PFSK-1 (cell line): Measurements from ENCODE around the gene MORN5.

Experiments used
- SIN3A ChIP-seq: IDR thresholded peaks from 2 replicates; pipeline ENCODE4 v1.6.1; 2012; ENCODE audit warnings: mild to moderate bottlenecking, low read length, moderate library complexity, borderline replicate concordance; ENCODE audit not compliant: insufficient read depth
- TF ChIP-seq, protein P1 (sequence below), 2 experiments: IDR thresholded peaks; 2 replicates each; pipeline versions ENCODE4 v1.6.1 to v1.8.0; 2011 to 2012; ENCODE audit warnings: low read depth in 2 of 2, low read length in 2 of 2, control low read depth in 1 of 2, inconsistent platforms in 1 of 2, mild to moderate bottlenecking in 1 of 2, moderate library complexity in 1 of 2; ENCODE audit not compliant: insufficient read depth in 1 of 2

DNA sequence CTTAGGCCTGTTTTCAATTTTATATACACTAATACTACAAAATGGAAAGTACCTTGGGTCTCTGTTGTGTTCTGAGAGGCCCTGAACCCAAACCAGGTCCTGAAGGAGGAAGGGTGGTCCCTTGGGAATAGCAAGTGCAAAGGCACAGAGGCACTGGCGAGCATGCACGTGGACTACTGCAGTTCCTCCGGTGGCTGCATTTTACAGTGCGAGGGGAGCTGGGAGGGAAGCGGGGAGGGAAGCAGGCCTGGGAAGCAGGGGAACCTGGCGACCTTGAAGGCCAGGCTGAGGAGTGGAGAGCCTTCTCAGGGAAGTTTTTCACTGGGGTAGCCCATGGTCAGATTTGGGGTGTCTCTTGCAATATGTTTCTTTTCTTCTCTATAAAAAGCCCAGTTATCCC is 33.9 kb downstream of the MORN5 start:
- TF ChIP-seq, protein P1, sequence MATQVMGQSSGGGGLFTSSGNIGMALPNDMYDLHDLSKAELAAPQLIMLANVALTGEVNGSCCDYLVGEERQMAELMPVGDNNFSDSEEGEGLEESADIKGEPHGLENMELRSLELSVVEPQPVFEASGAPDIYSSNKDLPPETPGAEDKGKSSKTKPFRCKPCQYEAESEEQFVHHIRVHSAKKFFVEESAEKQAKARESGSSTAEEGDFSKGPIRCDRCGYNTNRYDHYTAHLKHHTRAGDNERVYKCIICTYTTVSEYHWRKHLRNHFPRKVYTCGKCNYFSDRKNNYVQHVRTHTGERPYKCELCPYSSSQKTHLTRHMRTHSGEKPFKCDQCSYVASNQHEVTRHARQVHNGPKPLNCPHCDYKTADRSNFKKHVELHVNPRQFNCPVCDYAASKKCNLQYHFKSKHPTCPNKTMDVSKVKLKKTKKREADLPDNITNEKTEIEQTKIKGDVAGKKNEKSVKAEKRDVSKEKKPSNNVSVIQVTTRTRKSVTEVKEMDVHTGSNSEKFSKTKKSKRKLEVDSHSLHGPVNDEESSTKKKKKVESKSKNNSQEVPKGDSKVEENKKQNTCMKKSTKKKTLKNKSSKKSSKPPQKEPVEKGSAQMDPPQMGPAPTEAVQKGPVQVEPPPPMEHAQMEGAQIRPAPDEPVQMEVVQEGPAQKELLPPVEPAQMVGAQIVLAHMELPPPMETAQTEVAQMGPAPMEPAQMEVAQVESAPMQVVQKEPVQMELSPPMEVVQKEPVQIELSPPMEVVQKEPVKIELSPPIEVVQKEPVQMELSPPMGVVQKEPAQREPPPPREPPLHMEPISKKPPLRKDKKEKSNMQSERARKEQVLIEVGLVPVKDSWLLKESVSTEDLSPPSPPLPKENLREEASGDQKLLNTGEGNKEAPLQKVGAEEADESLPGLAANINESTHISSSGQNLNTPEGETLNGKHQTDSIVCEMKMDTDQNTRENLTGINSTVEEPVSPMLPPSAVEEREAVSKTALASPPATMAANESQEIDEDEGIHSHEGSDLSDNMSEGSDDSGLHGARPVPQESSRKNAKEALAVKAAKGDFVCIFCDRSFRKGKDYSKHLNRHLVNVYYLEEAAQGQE (IDR thresholded peaks at IDR 0.05; ENCODE audit: insufficient read depth in 1 of 2, low read depth in 2 of 2, low read length in 2 of 2): no peak
- TF ChIP-seq SIN3A: no peak
